B cell (primary cell): Measurements from ENCODE around the gene GHR. TPM values are rescaled to one million over a fixed set of nuclear protein-coding genes. Genes with fewer than 3 reads are reported as not detected.

ENCODE experiments used
- ATAC-seq: fragments of 200-7000 bp; cut with Tn5 transposase; one replicate; pipeline ENCODE4 v1.10.0; 2021; ENCODE audit warnings: low read depth, mild to moderate bottlenecking, moderate number of reproducible peaks, moderate library complexity
- CTCF ChIA-PET: fragments of 350-600 bp; sonication (Branson Sonifier 250); formaldehyde crosslinking; loops from one replicate; lab custom pipeline; 2021; ENCODE audit warnings: antibody characterized with exemption, inconsistent platforms; lab: Charles Lee
- POLR2A ChIA-PET: fragments of 350-600 bp; sonication (Branson Sonifier 250); formaldehyde crosslinking; loops from one replicate; lab custom pipeline; 2021; ENCODE audit warnings: antibody characterized with exemption; lab: Charles Lee
- DNase-seq: peaks from one replicate; pipeline ENCODE4 v3.0.0; 2013
- H2AFZ ChIP-seq: 2 replicates; pipeline ENCODE4 v1.6.1; 2012; ENCODE audit warnings: mild to moderate bottlenecking, low read depth, low read length; ENCODE audit not compliant: insufficient read depth, poor library complexity, severe bottlenecking
- H3K27ac ChIP-seq, 2 donors: 1 replicate in 1 of 2; 2 replicates in 1 of 2; pipeline ENCODE4 v1.5.1; 2012 to 2013; ENCODE audit warnings: low read length in 2 of 2, mild to moderate bottlenecking in 2 of 2, moderate library complexity in 1 of 2
- H3K27me3 ChIP-seq, 4 experiments: fragments of 200-600 bp in 1 of 4; sonication (generic) in 1 of 4; replicated peaks in 1 of 4; 1 replicate in 2 of 4; 2 replicates in 2 of 4; pipeline versions ENCODE4 v1.6.1 to v1.7.0; 2013 to 2016; ENCODE audit warnings: low read length in 3 of 4, mild to moderate bottlenecking in 2 of 4, mixed read lengths in 1 of 4, moderate library complexity in 1 of 4; ENCODE audit not compliant: insufficient read depth in 4 of 4, control insufficient read depth in 3 of 4; ENCODE audit errors: control extremely low read depth in 1 of 4
- H3K36me3 ChIP-seq, 2 experiments: replicated peaks in 1 of 2; 1 replicate in 1 of 2; 2 replicates in 1 of 2; pipeline versions ENCODE4 v1.6.1 to v1.7.1; 2013; ENCODE audit warnings: low read length in 1 of 2; ENCODE audit not compliant: insufficient read depth in 2 of 2, control insufficient read depth in 1 of 2; ENCODE audit errors: control extremely low read depth in 1 of 2, extremely low read depth in 1 of 2
- H3K4me1 ChIP-seq, 2 donors: fragments of 200-600 bp in 1 of 2; sonication (generic) in 1 of 2; 1 replicate in 1 of 2; 2 replicates in 1 of 2; pipeline versions ENCODE4 v1.5.1 to v1.6.1; 2013 to 2017; ENCODE audit warnings: low read length in 2 of 2; ENCODE audit not compliant: control insufficient read depth in 2 of 2, insufficient read depth in 2 of 2
- H3K4me2 ChIP-seq: replicated peaks from 2 replicates; pipeline ENCODE3; 2012; ENCODE audit warnings: mild to moderate bottlenecking, low read depth, low read length; ENCODE audit not compliant: poor library complexity, severe bottlenecking
- H3K4me3 ChIP-seq, 5 experiments: fragments of 200-600 bp in 1 of 5; sonication (generic) in 1 of 5; 1 replicate in 3 of 5; 2 replicates in 2 of 5; pipeline versions ENCODE4 v1.5.1 to v1.7.0; 2011 to 2016; ENCODE audit warnings: low read length in 4 of 5, mild to moderate bottlenecking in 4 of 5, low read depth in 2 of 5, control low read depth in 1 of 5, moderate library complexity in 1 of 5; ENCODE audit not compliant: insufficient read depth in 1 of 5; ENCODE audit errors: control extremely low read depth in 1 of 5, extremely low read depth in 1 of 5
- H3K79me2 ChIP-seq: fragments of 200-600 bp; sonication (generic); one replicate; pipeline ENCODE4 v1.6.0; 2016; ENCODE audit warnings: low read length; ENCODE audit not compliant: control insufficient read depth, insufficient read depth
- H3K9ac ChIP-seq: fragments of 200-600 bp; sonication (generic); 2 replicates; pipeline ENCODE4 v1.6.1; 2017; ENCODE audit warnings: mild to moderate bottlenecking, low read length, moderate library complexity
- H3K9me3 ChIP-seq, 3 donors: one replicate each; pipeline versions ENCODE4 v1.6.1 to v1.7.1; 2013; ENCODE audit warnings: low read length in 2 of 3; ENCODE audit not compliant: control insufficient read depth in 2 of 3, insufficient read depth in 1 of 3; ENCODE audit errors: control extremely low read depth in 1 of 3
- H4K20me1 ChIP-seq: 2 replicates; pipeline ENCODE4 v1.6.0; 2012; ENCODE audit warnings: mild to moderate bottlenecking, low read length; ENCODE audit not compliant: insufficient read depth, control insufficient read depth, poor library complexity, severe bottlenecking
- H3K27ac Mint-ChIP-seq: one replicate; pipeline ENCODE4 v1.8.0; 2021; ENCODE audit warnings: mixed read lengths
- H3K27me3 Mint-ChIP-seq: one replicate; pipeline ENCODE4 v1.8.0; 2021; ENCODE audit warnings: mixed read lengths
- H3K4me1 Mint-ChIP-seq: one replicate; pipeline ENCODE4 v1.8.0; 2021; ENCODE audit warnings: mixed read lengths
- H3K4me3 Mint-ChIP-seq: one replicate; pipeline ENCODE4 v1.8.0; 2021; ENCODE audit warnings: mixed read lengths
- H3K9me3 Mint-ChIP-seq: one replicate; pipeline ENCODE4 v1.8.0; 2022; ENCODE audit warnings: mixed read lengths; ENCODE audit not compliant: insufficient read depth
- CTCF ChIP-seq: fragments of 200-600 bp; IDR thresholded peaks from one replicate; pipeline ENCODE4 v1.8.0; 2022; ENCODE audit warnings: antibody characterized with exemption, mild to moderate bottlenecking
- EZH2 ChIP-seq: IDR thresholded peaks from 2 replicates; pipeline ENCODE4 v1.6.1; 2012; ENCODE audit warnings: borderline replicate concordance, low read depth, mild to moderate bottlenecking, moderate library complexity, low read length; ENCODE audit not compliant: insufficient read depth, poor library complexity, severe bottlenecking
- WGBS: methylation state at CpG from one replicate; pipeline ENCODE4 v1.1.5; 2013; ENCODE audit warnings: missing lambda C conversion rate; ENCODE audit not compliant: insufficient coverage; 5-methylcytosine and 5-hydroxymethylcytosine counted together
- intact Hi-C: fragments of 100-400 bp; cut with micrococcal nuclease; formaldehyde crosslinking; loops from one replicate; pipeline ENCODE4 v1.10.0; 2022
- polyA plus RNA-seq: library from polyadenylated mRNA; depleted of rRNA; stranded (reverse); fragments of >200 nt; gene quantifications from 2 replicates; pipeline ENCODE4 v1.2.3, GENCODE V29; 2012
- total RNA-seq, 2 donors: library from RNA; stranded (reverse); fragments of 120-200 nt in 1 of 2; gene quantifications; 1 replicate in 1 of 2; 2 replicates in 1 of 2; pipeline versions ENCODE4 v1.2.3 to v1.2.4, GENCODE V29; 2013 to 2022

The GHR gene
- total and polyA plus RNA-seq, 2 donors (not counting 1 experiment from before 2014, with no cell fraction given) = not detected

- ChIA-PET POLR2A (no interaction called here), CTCF (no interaction called here)
- Histone ChIP-seq H3K4me3 (no peak overlapping the region), H3K36me3 (no peaks in the 10 kb centered on the region), H4K20me1 (no peaks in the 10 kb centered on the region), H3K4me1 (no peaks in the 10 kb centered on the region), H3K79me2 (no peaks in the 10 kb centered on the region), H3K9ac (no peak overlapping the region), H3K27ac (no peak overlapping the region), H3K4me2 (no peak overlapping the region), H3K27me3 (no peaks in the 10 kb centered on the region), H2AFZ (no peak overlapping the region), H3K9me3 (peaks cover 0 to 2% (median 0%) of the 10 kb centered on the region in 3 donors)
- no peak overlapping the region for H3K4me3 Mint-ChIP-seq
- DNase-seq = no peak
- intact Hi-C loops = no loop called here
- no peak overlapping the region for H3K27ac Mint-ChIP-seq
- no peak for ATAC-seq
- no peaks in the 10 kb centered on the region for H3K4me1 Mint-ChIP-seq
- no peaks in the 10 kb centered on the region for H3K27me3 Mint-ChIP-seq
- TF ChIP-seq EZH2 (no peak), CTCF (no peak)
- peaks cover 4% of the 10 kb centered on the region for H3K9me3 Mint-ChIP-seq
Measured at GRCh38 chr5:42675602-42676001, 252.4 kb downstream of the GHR start.

DNA sequence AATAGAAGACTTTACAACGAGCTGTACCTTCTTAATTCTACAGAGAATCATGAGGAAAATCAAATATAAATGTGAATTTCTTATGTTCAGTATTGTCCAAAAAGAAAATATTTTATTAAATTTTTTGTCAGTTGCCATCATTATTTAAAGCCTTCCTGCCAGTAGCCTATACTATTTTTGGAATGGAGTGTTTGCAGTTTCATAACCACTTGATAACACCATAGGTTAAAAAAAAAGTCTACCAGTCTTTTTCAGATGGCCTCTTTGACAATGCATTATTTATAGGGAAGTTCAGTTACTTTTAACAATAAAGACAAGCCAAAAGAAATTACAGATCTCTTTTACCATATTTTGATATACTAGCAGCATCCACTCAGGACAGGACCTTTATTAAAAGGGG lies 253.1 kb downstream of the GHR start:
- no peak overlapping the region for H3K4me3 ChIP-seq
- Mint-ChIP-seq H3K27me3 (no peaks in the 10 kb centered on the region), H3K4me3 (no peak overlapping the region), H3K9me3 (peaks cover 4% of the 10 kb centered on the region), H3K27ac (no peak overlapping the region), H3K4me1 (no peaks in the 10 kb centered on the region)
- ATAC-seq = no peak
- no peaks in the 10 kb centered on the region for H3K4me1 ChIP-seq
- H2AFZ ChIP-seq = no peak overlapping the region
- no peak overlapping the region for H3K9ac ChIP-seq
- no peaks in the 10 kb centered on the region for H3K27me3 ChIP-seq
- intact Hi-C loops = no loop called here
- no peak for DNase-seq
- H3K36me3 ChIP-seq = no peaks in the 10 kb centered on the region
- POLR2A ChIA-PET = no interaction called here
- no peak overlapping the region for H3K4me2 ChIP-seq
- CTCF ChIA-PET = no interaction called here
- H3K9me3 ChIP-seq = peaks cover 0 to 2% (median 0%) of the 10 kb centered on the region in 3 donors
- TF ChIP-seq EZH2 (no peak), CTCF (no peak)
- no CpG with 5 or more reads among the region's 1 CpG for WGBS
- H4K20me1 ChIP-seq = no peaks in the 10 kb centered on the region
- no peak overlapping the region for H3K27ac ChIP-seq
- no peaks in the 10 kb centered on the region for H3K79me2 ChIP-seq
